GM12891 (cell line): ENCODE data around the gene CAMKMT.

Experiments
- DNase-seq: peaks from one replicate; pipeline ENCODE4 v3.0.0; 2011; ENCODE audit warnings: low spot score; ENCODE audit not compliant: insufficient read length
- FAIRE-seq: peaks from 2 replicates; lab custom pipeline; 2011; peaks lifted over from hg19 to GRCh38; lab: Jason Lieb, UNC
- PAX5 ChIP-seq: IDR thresholded peaks from 2 replicates; pipeline ENCODE4 v1.6.1; 2011; ENCODE audit warnings: low read length, moderate library complexity, mild to moderate bottlenecking; ENCODE audit not compliant: insufficient read depth, severe bottlenecking
- POLR2A ChIP-seq: IDR thresholded peaks from 2 replicates; pipeline ENCODE4 v1.6.1; 2011; ENCODE audit warnings: low read depth, low read length, control low read depth
- POLR2AphosphoS5 ChIP-seq: IDR thresholded peaks from 2 replicates; pipeline ENCODE4 v1.6.1; 2011; ENCODE audit warnings: low read depth, low read length, control low read depth
- POU2F2 ChIP-seq: IDR thresholded peaks from 2 replicates; pipeline ENCODE4 v1.6.1; 2011; ENCODE audit warnings: low read depth, mild to moderate bottlenecking, control low read depth, low read length, moderate library complexity
- SPI1 ChIP-seq: IDR thresholded peaks from 2 replicates; pipeline ENCODE4 v1.6.1; 2011; ENCODE audit warnings: low read depth, low read length, control low read depth
- TAF1 ChIP-seq: IDR thresholded peaks from 2 replicates; pipeline ENCODE4 v1.6.1; 2011; ENCODE audit warnings: low read depth, low read length, control low read depth

CAMKMT gene

GRCh38 chr2:44545005-44545404, 183.3 kb downstream of the CAMKMT start:
- TF ChIP-seq POLR2AphosphoS5 (no peak), TAF1 (no peak), PAX5 (no peak), POLR2A (no peak), SPI1 (no peak), POU2F2 (no peak)
- FAIRE-seq (no peak), DNase-seq (no peak)

DNA sequence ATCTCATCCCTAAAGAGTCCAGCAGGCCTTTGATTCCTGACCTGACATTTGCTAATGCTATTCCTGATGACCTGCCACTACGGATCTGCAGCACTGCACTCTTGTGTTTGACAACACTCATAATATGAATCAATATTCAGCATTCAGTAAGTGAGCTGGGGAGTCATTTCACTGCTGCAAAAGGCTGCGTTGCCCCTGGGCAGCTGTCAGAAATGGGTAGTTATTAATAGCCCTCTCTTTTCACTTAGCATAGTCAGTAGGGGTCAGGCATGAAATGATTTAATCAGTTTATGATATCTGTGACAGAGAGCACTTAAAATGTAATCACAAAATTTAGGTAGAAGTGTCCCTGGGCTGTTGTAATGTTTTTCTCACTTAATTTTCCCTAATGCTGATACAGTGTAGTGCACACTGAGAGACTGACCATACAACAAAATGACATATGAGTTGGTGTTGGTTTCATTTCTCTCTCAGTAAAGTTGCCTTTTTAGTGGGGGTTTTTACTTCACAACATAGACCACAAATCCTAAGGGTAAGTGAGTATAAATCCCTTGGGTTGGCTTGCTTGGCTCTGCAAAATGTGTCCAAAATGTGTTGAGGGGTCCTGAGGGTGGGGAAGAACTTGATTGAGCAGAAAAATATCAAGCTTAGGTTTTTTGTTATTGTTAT, 184.8 kb downstream of the CAMKMT start:
- TF ChIP-seq POLR2AphosphoS5 (no peak), SPI1 (peak; percentile 61)
- no peak for FAIRE-seq
- no peak for DNase-seq

GRCh38 chr2:44547718-44548117, 186.0 kb downstream of the CAMKMT start:
- TF ChIP-seq POU2F2 = no peak
- TF ChIP-seq TAF1 = no peak
- TF ChIP-seq POLR2A = no peak
- no peak for TF ChIP-seq SPI1
- TF ChIP-seq PAX5 = no peak
- TF ChIP-seq POLR2AphosphoS5 = no peak
- DNase-seq = no peak

DNA sequence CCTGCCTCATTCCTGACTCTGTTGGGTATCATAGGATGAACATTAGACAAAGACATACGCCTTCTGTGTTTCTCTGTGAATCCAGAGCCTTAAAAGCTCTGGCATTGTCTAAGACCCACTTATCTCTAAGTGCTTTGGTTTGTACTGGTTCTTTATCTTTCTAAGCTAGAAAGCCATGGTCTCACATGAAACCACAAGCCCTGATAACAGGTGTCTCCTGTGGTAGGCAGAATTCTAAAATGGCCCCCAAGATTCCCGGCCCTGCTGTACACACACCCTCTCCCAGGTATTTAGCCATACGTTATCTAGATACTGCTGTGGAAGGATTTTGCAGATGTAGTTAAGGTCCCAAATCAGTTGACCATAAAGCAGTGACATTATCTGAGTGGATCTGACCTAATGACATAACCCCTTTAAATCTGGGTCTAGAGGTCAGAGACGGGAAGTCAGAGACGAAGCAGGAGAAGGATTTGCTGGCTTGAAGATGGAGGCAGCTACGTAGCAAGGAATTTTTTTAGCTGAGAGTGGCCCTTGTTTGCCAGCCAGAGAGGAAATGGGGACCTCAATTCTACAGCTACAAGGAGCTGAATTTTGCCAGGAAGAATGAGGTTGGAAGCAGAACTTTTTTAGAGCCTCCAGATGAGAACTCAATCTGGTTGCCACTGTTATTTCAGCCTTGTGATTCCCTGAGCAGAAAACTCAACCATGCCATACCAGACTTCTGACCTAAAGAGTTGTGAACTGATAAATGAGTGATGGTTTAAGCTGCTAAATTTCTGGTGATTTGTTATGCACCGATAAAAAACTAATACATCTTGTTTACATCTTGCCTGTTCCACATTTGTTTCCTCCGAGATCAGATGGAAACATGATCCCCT, 186.7 kb downstream of the CAMKMT start:
- FAIRE-seq (no peak), DNase-seq (no peak)
- no peak for TF ChIP-seq SPI1
- no peak for TF ChIP-seq TAF1
- TF ChIP-seq POU2F2 = no peak
- TF ChIP-seq PAX5 = no peak
- no peak for TF ChIP-seq POLR2A
- TF ChIP-seq POLR2AphosphoS5 = no peak

More at GRCh38 chr2:44547718-44548117, 186.0 kb downstream of the CAMKMT start:
- FAIRE-seq = no peak

DNA sequence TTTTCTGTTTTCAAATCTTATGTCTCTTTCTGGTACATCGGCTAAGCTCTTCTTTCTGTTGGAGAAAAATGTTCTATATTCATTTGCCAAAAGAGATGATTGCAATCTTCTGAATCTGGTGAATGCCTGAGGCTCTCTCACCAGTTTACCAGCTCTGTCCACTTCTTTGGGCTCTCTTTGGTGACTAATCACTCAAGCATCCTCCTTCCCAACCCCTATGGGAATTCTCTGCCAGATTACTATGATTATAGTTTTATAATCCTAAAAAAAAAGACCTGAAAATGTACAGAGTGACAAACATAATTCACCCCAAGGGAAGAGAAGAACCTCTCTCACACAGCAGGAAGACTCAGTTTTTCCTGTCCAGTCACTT, 187.3 kb downstream of the CAMKMT start:
- DNase-seq (no peak), FAIRE-seq (no peak)
- TF ChIP-seq POLR2AphosphoS5 (no peak), TAF1 (no peak), POLR2A (no peak), PAX5 (no peak), POU2F2 (no peak), SPI1 (no peak)

GRCh38 chr2:44549856-44550255, 188.1 kb downstream of the CAMKMT start:
- no peak for FAIRE-seq
- DNase-seq = no peak
- TF ChIP-seq SPI1 (no peak), POLR2A (no peak), PAX5 (no peak), TAF1 (no peak), POLR2AphosphoS5 (no peak), POU2F2 (no peak)

DNA sequence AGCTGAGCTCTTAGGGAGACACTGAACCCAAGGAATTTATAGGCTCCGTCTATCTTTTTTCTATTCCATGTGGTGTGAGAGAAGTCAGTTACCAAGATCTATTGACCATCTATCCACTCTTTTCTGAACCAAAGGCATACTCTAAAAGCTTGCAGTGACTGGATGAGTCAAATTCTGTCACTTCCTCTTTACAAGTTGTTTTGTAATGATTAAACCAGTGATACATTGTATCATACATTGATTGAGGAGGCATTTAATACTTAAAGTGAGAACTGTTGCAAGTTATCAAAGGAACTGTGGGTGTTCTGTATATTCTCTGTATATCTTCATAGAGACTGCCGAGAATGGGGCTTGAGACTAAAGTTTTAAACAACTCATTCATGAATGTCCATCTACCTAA, 188.8 kb downstream of the CAMKMT start:
- FAIRE-seq (no peak), DNase-seq (no peak)
- peak; percentile 91 for TF ChIP-seq SPI1
- no peak for TF ChIP-seq TAF1

- FAIRE-seq (no peak), DNase-seq (no peak)
- TF ChIP-seq POLR2AphosphoS5 (no peak), TAF1 (no peak), SPI1 (no peak), POLR2A (no peak), POU2F2 (no peak), PAX5 (no peak)
Measured at GRCh38 chr2:44551497-44551896, 189.8 kb downstream of the CAMKMT start.

DNA sequence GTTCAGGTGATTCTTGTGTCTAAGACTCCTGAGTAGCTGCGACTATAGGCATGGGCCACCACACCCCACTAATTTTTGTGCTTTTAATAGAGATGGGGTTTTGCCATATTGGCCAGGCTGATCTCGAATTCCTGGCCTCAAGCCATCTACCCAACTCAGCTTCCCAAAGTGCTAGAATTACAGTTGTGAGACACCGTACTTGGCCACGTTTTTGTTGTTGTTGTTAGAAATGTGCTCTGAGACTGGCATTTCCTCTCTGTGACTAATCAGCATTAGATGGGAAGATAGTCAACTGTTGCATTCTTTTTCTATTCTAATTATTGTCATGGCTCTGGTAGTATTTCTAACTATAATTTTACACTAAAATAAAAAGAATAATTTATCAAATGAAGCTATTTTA, 191.7 kb downstream of the CAMKMT start:
- TF ChIP-seq TAF1 (no peak), SPI1 (no peak)
- FAIRE-seq (no peak), DNase-seq (no peak)

GRCh38 chr2:44555700-44556099, 194.0 kb downstream of the CAMKMT start:
- TF ChIP-seq POLR2AphosphoS5 (no peak), POU2F2 (no peak), TAF1 (no peak), POLR2A (no peak), PAX5 (no peak), SPI1 (no peak)
- DNase-seq (no peak), FAIRE-seq (no peak)
